Stimulated activated naive CD4-positive, alpha-beta T cell treated with Interleukin-2 at 50 U/mL for 16 hours (primary cell): Measurements from ENCODE around the gene FN1.
"Not testable (repeated sequence)": the region's sequence is repeated elsewhere in the genome, so short reads cannot be mapped to it uniquely, and the experiment has no call there.

Experiments used
- DNase-seq: peaks from one replicate; lab custom pipeline; 2025; lab: John Stamatoyannopoulos, UW

The FN1 gene

GRCh38 chr2:215365184-215365658 is 70.6 kb downstream of the FN1 start:
- DNase-seq, result no peak

GRCh38 chr2:215364157-215365155 is 71.4 kb downstream of the FN1 start:
- DNase-seq, result no peak

GRCh38 chr2:215363461-215364156 is 72.3 kb downstream of the FN1 start:
- DNase-seq, result no peak

GRCh38 chr2:215363039-215363438 is 72.8 kb downstream of the FN1 start:
- no peak for DNase-seq

GRCh38 chr2:215362562-215362904 is 73.3 kb downstream of the FN1 start:
- DNase-seq, result no peak

GRCh38 chr2:215361876-215362561 is 73.8 kb downstream of the FN1 start:
- DNase-seq, result no peak

GRCh38 chr2:215361211-215361875 is 74.5 kb downstream of the FN1 start:
- DNase-seq, result no peak

- no peak for DNase-seq
These were observed 75.3 kb downstream of the FN1 start for GRCh38 chr2:215360596-215360995.

- not testable (repeated sequence) for DNase-seq
These were observed 75.8 kb downstream of the FN1 start for GRCh38 chr2:215360059-215360458.

GRCh38 chr2:215359576-215359922 is 76.3 kb downstream of the FN1 start:
- no peak for DNase-seq

- DNase-seq, result no peak
These were observed 76.8 kb downstream of the FN1 start for GRCh38 chr2:215358891-215359575.

- no peak for DNase-seq
These were observed 77.5 kb downstream of the FN1 start for GRCh38 chr2:215358312-215358845.

GRCh38 chr2:215357660-215358059 is 78.2 kb downstream of the FN1 start:
- no peak for DNase-seq

GRCh38 chr2:215356948-215357461 is 78.9 kb downstream of the FN1 start:
- DNase-seq, result no peak

- no peak for DNase-seq
These were observed 79.4 kb downstream of the FN1 start for GRCh38 chr2:215356334-215356947.

- DNase-seq, result no peak
These were observed 80.1 kb downstream of the FN1 start for GRCh38 chr2:215355801-215356200.

- no peak for DNase-seq
These were observed 80.8 kb downstream of the FN1 start for GRCh38 chr2:215354771-215355695.

GRCh38 chr2:215352602-215353001 is 83.3 kb downstream of the FN1 start:
- DNase-seq, result no peak

GRCh38 chr2:215347878-215348277 is 88.0 kb downstream of the FN1 start:
- DNase-seq, result no peak
